Measurements from ENCODE around the gene STON2.
"Not testable (repeated sequence)": the region's sequence is repeated elsewhere in the genome, so short reads cannot be mapped to it uniquely, and the experiment has no call there.

STON2 gene

DNA sequence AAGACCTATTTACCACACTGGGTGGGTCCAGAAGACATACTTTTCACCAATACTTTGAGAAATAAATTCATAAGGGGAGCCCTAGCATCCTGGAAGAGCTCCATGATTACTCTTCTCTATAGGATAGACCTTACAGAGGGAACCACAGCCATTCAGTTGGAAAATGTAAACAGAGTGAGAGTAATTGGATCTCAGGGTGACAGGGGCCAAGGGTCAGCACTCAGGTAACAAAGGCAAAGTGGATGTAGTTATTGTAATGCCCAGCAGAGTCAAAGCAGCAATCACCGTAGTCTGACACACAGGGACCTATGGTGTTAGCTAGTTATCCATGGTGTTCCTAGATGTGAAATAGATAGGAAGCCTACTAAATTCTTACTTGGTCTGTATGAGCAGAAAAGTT, 168.6 kb downstream of the STON2 start:
- H3K36me3 ChIP-seq: no peaks in the 10 kb centered on the region
- H3K9ac ChIP-seq: no peak overlapping the region
- peaks cover 0 to 15% (median 10%) of the 10 kb centered on the region in 10 experiments; a peak in 11 of 20 replicates for H3K4me1 ChIP-seq
- no peak overlapping the region for H3K4me3 ChIP-seq
- no peaks in the 10 kb centered on the region for H3K27me3 ChIP-seq
- peaks cover 4 to 19% (median 8%) of the 10 kb centered on the region in 11 experiments; a peak in 17 of 22 replicates for H3K9me3 ChIP-seq (replicated peaks in 1 of 11)
- H3K4me2 ChIP-seq: no peak overlapping the region
- H4K20me1 ChIP-seq: no peaks in the 10 kb centered on the region
- no peak overlapping the region for H3K27ac ChIP-seq
- TF ChIP-seq Cebpa-rat (IDR thresholded peaks at IDR 0.05): no peak

DNA sequence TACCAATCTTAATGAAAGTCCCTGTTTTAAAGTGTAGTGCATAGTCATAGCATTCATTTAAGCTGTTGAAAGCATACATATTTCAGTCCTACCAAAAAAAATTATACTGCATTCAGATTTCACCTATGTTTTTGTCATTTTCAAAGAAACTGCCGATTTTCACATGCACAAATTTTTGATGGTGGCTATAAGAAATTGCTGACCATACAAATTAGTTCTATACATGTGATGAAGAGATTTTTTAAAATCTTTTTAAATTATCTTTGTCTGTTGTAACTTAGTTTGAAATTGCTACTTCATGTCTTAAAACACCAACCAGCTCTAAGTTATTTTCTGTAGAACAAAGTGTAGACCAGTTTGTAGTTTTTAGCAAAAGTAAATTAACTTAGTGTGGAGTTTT, 175.9 kb downstream of the STON2 start:
- H3K36me3 ChIP-seq: no peaks in the 10 kb centered on the region
- H3K4me3 ChIP-seq: no peak overlapping the region
- H3K9me3 ChIP-seq (replicated peaks in 1 of 11): peaks cover 0 to 8% (median 0%) of the 10 kb centered on the region in 11 experiments; a peak in 5 of 22 replicates
- H3K4me1 ChIP-seq: peaks cover 8 to 12% (median 9%) of the 10 kb centered on the region in 10 experiments; a peak in 19 of 20 replicates
- no peaks in the 10 kb centered on the region for H3K27me3 ChIP-seq
- H3K9ac ChIP-seq: no peak overlapping the region
- no peaks in the 10 kb centered on the region for H4K20me1 ChIP-seq
- TF ChIP-seq Cebpa-rat (IDR thresholded peaks at IDR 0.05): no peak
- H3K4me2 ChIP-seq: no peak overlapping the region
- no peak overlapping the region for H3K27ac ChIP-seq

DNA sequence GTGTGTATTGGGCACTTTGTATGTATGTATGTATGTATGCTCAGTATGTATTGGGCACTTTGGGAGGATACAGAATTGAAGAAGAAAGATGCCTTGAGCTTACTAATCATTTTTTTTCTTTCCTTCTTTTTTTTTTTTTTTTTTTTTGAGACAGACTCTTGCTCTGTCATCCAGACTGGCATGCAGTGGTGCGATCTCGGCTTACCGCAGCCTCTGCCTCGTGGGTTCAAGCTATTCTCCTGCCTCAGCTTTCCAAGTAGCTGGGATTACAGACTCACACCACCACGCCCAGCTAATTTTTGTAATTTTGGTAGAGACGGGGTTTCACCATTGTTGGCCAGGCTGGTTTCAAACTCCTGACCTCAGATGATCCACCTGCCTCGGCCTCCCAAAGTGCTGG, 176.3 kb downstream of the STON2 start:
- H3K4me2 ChIP-seq; H3K27ac ChIP-seq; H3K9me3 ChIP-seq (replicated peaks in 1 of 11); H3K27me3 ChIP-seq; H3K4me3 ChIP-seq; H3K36me3 ChIP-seq; H4K20me1 ChIP-seq; H3K9ac ChIP-seq: not testable (repeated sequence)
- H3K4me1 ChIP-seq: peaks cover 8 to 12% (median 10%) of the 10 kb centered on the region in 10 experiments; a peak in 19 of 20 replicates

DNA sequence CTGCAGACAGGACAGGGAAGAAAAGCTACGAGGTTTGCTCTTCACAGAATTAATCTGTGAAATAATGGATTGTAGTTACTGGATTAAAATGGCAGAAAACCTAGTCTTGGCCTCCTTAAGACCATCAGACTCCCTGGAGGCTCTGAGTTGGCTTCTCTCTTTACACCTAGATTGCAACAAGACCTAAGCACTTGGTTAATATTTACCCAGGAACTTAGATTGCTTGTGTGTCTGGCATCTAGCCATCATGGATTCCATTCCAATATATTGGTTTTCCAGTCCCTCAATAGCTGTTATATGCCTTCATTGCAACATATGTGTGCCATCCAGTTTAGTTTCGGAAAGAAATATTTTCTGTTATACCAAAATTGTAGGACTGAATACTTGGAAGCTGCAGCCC, 177.4 kb downstream of the STON2 start:
- Histone ChIP-seq H3K27ac (no peak overlapping the region), H3K9ac (no peak overlapping the region), H4K20me1 (peaks cover 0 to 1% (median 0%) of the 10 kb centered on the region in 11 experiments; a peak in 1 of 22 replicates), H3K4me3 (no peak overlapping the region), H3K9me3 (replicated peaks in 1 of 11) (peaks cover 0 to 8% (median 0%) of the 10 kb centered on the region in 11 experiments; a peak in 5 of 22 replicates), H3K27me3 (no peaks in the 10 kb centered on the region), H3K4me1 (peaks cover 14 to 23% (median 20%) of the 10 kb centered on the region in 10 experiments), H3K4me2 (no peak overlapping the region), H3K36me3 (no peaks in the 10 kb centered on the region)
- no peak for TF ChIP-seq Cebpa-rat (IDR thresholded peaks at IDR 0.05)

DNA sequence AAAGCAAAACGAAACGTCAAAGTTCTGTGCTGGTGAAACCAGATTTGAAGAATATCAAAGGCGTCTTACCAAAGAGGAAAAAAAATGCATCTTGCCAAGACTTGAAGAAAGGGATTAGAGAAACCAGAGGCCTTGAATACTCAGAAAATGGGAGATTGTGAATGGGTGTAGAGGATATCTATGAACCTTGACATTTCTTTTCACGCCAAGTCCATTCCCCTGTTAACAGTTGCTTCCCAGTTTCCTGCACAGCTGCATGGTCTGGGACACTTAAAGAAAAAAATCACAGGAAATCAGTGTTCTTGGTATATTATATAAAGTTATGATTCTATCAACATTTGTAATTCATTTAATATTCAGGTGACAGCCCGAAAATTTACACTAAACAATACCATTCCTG, 178.0 kb downstream of the STON2 start:
- Histone ChIP-seq H3K36me3 (peaks cover 0 to 3% (median 0%) of the 10 kb centered on the region in 11 experiments; a peak in 2 of 22 replicates), H3K27me3 (no peaks in the 10 kb centered on the region), H3K27ac (peak overlapping the region; percentile 92 to 100 (median 98); a peak in 19 of 22 replicates), H3K9me3 (replicated peaks in 1 of 11) (peaks cover 0 to 8% (median 0%) of the 10 kb centered on the region in 11 experiments; a peak in 5 of 22 replicates), H3K9ac (peak overlapping the region in 2 of 11 experiments; percentile 96 to 100; a peak in 5 of 22 replicates), H4K20me1 (peaks cover 0 to 7% (median 0%) of the 10 kb centered on the region in 11 experiments; a peak in 1 of 22 replicates), H3K4me3 (peak overlapping the region in 3 of 10 experiments; percentile 47 to 72 (median 60); a peak in 5 of 20 replicates), H3K4me1 (peaks cover 19 to 29% (median 26%) of the 10 kb centered on the region in 10 experiments), H3K4me2 (peak overlapping the region; percentile 62 to 94 (median 72); a peak in 21 of 22 replicates)
- TF ChIP-seq Cebpa-rat (IDR thresholded peaks at IDR 0.05): no peak

DNA sequence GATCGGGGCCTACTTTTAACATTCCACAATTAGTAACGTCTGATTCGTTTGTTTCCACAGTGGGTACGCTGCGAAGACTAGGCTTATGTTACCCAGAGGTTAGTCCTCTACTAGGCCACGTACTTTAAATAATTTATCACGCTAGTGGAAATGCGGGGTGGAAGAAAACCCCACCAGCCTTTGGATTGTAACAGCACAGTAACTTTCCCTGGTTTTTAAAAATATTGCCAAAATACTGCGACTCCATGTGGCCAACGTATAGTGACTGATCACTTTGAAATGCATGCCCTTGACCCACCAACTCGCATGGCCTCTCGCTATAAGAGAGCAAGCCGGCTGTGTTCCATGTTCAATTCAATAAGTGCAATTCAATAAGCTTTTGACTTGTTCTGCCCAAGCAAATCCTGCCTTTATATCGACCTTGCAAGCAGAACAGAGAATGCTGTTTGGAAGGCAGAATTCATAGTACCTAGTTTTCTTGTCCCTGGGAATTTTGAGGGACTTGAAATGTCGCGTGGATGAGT, 178.5 kb downstream of the STON2 start:
- no peaks in the 10 kb centered on the region for H3K27me3 ChIP-seq
- peak overlapping the region; percentile 62 to 94 (median 72) for H3K4me2 ChIP-seq
- H3K9me3 ChIP-seq (replicated peaks in 1 of 11): peaks cover 0 to 8% (median 0%) of the 10 kb centered on the region in 11 experiments; a peak in 5 of 22 replicates
- H3K4me1 ChIP-seq: peaks cover 24 to 34% (median 30%) of the 10 kb centered on the region in 10 experiments
- H4K20me1 ChIP-seq: peaks cover 0 to 12% (median 0%) of the 10 kb centered on the region in 11 experiments; a peak in 1 of 22 replicates
- H3K9ac ChIP-seq: peak overlapping the region; percentile 93 to 100 (median 96)
- H3K36me3 ChIP-seq: peaks cover 0 to 8% (median 3%) of the 10 kb centered on the region in 11 experiments; a peak in 8 of 22 replicates
- H3K4me3 ChIP-seq: peak overlapping the region; percentile 47 to 84 (median 66)
- no peak for TF ChIP-seq Cebpa-rat (IDR thresholded peaks at IDR 0.05)
- peak overlapping the region; percentile 92 to 100 (median 98) for H3K27ac ChIP-seq

DNA sequence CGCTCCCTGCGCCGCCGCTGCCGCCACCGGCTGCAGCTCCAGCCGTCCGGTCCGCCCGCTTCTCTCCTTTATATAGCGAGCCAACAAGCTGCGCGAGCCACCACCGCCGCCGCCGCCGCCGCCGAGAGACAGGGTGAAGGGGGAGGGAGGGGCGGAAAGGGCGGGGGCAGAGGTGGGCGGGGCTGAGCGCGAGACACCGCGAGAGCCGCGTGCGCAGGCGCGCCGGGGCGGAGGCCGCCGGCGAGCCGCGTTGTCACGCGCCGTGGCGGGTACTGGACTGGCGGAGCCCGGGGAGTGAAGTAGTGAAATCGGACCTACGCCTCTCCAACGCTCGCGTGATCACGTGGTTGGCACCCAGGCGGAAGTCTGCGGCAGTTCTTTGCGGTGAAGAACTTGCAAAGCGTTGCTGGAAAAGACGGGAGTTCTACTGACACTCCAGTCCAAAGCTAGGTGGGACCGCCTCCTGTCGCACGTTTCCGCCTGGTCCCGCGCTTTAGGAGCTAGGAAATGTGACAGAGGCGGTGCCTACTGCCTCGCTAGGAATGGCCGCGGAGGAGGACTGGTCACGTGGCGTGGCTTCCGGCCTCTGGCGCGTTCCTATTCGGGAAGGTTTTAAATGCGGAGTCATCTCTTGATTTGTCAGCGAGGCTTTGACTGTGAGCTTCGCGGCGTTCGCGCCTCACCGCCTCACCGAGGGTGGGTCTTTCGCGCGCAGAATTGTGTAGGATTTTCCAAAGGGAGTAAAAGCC, 179.1 kb downstream of the STON2 start, which contains the start of gene GTF2A1:
TSS of gene GTF2A1 (minus strand) at position 130 of the 749 bp plus-strand sequence. CDS start 441 bp downstream, outside the sequence.
- Histone ChIP-seq H3K4me2 (peak within 1 kb of the TSS; percentile 75 to 97 (median 86)), H3K27ac (peak within 1 kb of the TSS; percentile 94 to 100 (median 98)), H3K9me3 (replicated peaks in 1 of 11) (peaks cover 0 to 8% (median 0%) of the 10 kb centered on the region in 11 experiments; a peak in 5 of 22 replicates), H3K36me3 (peaks cover 4 to 14% (median 9%) of the 10 kb centered on the region in 11 experiments; a peak in 20 of 22 replicates), H4K20me1 (peaks cover 0 to 16% (median 0%) of the 10 kb centered on the region in 11 experiments; a peak in 1 of 22 replicates), H3K27me3 (no peaks in the 10 kb centered on the region), H3K9ac (peak within 1 kb of the TSS; percentile 93 to 100 (median 97)), H3K4me3 (peak within 1 kb of the TSS; percentile 70 to 89 (median 78)), H3K4me1 (peaks cover 24 to 36% (median 33%) of the 10 kb centered on the region in 10 experiments)
- no peak for TF ChIP-seq Cebpa-rat (IDR thresholded peaks at IDR 0.05)

DNA sequence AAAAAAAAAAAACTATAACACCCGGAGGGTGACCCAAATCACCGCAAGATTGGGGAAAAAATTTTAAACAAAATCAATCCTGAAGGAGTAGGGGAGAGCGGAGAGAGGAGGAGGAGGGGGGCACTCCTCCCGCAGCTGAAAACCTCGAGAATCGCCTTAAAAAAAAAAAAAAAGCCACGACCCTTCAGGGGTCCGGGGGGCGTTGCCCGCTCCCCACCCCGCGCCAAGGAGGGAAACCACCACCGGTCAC, 179.6 kb downstream of the STON2 start:
- no peaks in the 10 kb centered on the region for H3K27me3 ChIP-seq
- peak overlapping the region; percentile 70 to 89 (median 78) for H3K4me3 ChIP-seq
- peak overlapping the region; percentile 91 to 100 (median 97) for H3K27ac ChIP-seq
- H3K36me3 ChIP-seq: peaks cover 9 to 19% (median 14%) of the 10 kb centered on the region in 11 experiments
- H3K9me3 ChIP-seq (replicated peaks in 1 of 11): peaks cover 0 to 8% (median 0%) of the 10 kb centered on the region in 11 experiments; a peak in 6 of 22 replicates
- peak overlapping the region; percentile 93 to 100 (median 97) for H3K9ac ChIP-seq
- H3K4me2 ChIP-seq: peak overlapping the region in 9 of 11 experiments; percentile 21 to 56 (median 41); a peak in 10 of 22 replicates
- peaks cover 24 to 41% (median 33%) of the 10 kb centered on the region in 10 experiments for H3K4me1 ChIP-seq
- no peak for TF ChIP-seq Cebpa-rat (IDR thresholded peaks at IDR 0.05)
- H4K20me1 ChIP-seq: peaks cover 0 to 16% (median 0%) of the 10 kb centered on the region in 11 experiments; a peak in 1 of 22 replicates

Measured in BLaER1 treated with 17β-estradiol and CSF1 and Interleukin-3, amounts not matched to agents 10 nM and 100 nM (cell line).